Activated B cell treated with CpG ODN at 0.5 μM for 24 hours (primary cell): ENCODE results near the gene CRYGC. TPM values are rescaled to one million over a fixed set of nuclear protein-coding genes. Genes with fewer than 3 reads are reported as not detected.

Experiments
- ATAC-seq: fragments of 200-7000 bp; cut with Tn5 transposase; one replicate; pipeline ENCODE4 v1.10.0; 2021; ENCODE audit warnings: low read depth, mild to moderate bottlenecking, moderate library complexity
- CTCF ChIA-PET: fragments of 350-600 bp; sonication (Branson Sonifier 250); formaldehyde crosslinking; loops from one replicate; lab custom pipeline; 2021; ENCODE audit warnings: antibody characterized with exemption; lab: Charles Lee
- POLR2A ChIA-PET: fragments of 350-600 bp; sonication (Branson Sonifier 250); formaldehyde crosslinking; loops from one replicate; lab custom pipeline; 2021; ENCODE audit warnings: antibody characterized with exemption; lab: Charles Lee
- DNase-seq: peaks from one replicate; pipeline ENCODE4 v3.0.0; 2022
- H3K27ac Mint-ChIP-seq: one replicate; pipeline ENCODE4 v1.8.0; 2020; ENCODE audit warnings: mixed read lengths
- H3K27me3 Mint-ChIP-seq: one replicate; pipeline ENCODE4 v1.8.0; 2021; ENCODE audit warnings: mixed read lengths
- H3K36me3 Mint-ChIP-seq: one replicate; pipeline ENCODE4 v1.8.0; 2021; ENCODE audit warnings: low read depth, mixed read lengths
- H3K4me1 Mint-ChIP-seq: one replicate; pipeline ENCODE4 v1.8.0; 2021; ENCODE audit warnings: mixed read lengths
- H3K4me3 Mint-ChIP-seq: one replicate; pipeline ENCODE4 v1.8.0; 2020; ENCODE audit warnings: mild to moderate bottlenecking, mixed read lengths
- H3K9me3 Mint-ChIP-seq: one replicate; pipeline ENCODE4 v1.8.0; 2020; ENCODE audit warnings: mixed read lengths
- intact Hi-C: fragments of 100-400 bp; cut with micrococcal nuclease; formaldehyde crosslinking; loops from one replicate; pipeline ENCODE4 v1.15.1; 2024
- total RNA-seq: library from RNA; stranded (reverse); gene quantifications from 2 replicates; pipeline ENCODE4 v1.2.3, GENCODE V29; 2022
- TF ChIP-seq, protein P1 (sequence below): fragments of 200-600 bp; IDR thresholded peaks from one replicate; pipeline ENCODE4 v1.8.0; 2022; ENCODE audit warnings: antibody characterized with exemption, mild to moderate bottlenecking

Gene CRYGC
- total RNA-seq, 1 donor from 2014 or later = not detected

DNA sequence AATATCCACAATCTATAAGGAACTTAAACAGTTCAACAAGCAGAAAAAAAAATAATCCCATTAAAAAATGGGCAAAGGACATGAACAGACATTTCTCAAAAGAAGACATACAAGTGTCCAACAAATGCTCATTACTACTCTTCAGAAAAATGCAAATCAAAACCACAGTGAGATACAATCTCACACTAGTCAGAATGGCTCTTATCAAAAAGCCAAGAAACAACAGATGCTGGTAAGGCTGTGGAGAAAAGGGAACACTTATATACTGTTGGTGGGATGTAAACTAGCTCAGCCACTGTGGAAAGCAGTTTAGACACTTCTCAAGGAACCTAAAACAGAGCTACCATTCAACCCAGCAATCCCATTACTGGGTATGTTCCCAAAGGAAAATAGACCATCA, 23.5 kb upstream of the CRYGC start:
- TF ChIP-seq, protein P1, sequence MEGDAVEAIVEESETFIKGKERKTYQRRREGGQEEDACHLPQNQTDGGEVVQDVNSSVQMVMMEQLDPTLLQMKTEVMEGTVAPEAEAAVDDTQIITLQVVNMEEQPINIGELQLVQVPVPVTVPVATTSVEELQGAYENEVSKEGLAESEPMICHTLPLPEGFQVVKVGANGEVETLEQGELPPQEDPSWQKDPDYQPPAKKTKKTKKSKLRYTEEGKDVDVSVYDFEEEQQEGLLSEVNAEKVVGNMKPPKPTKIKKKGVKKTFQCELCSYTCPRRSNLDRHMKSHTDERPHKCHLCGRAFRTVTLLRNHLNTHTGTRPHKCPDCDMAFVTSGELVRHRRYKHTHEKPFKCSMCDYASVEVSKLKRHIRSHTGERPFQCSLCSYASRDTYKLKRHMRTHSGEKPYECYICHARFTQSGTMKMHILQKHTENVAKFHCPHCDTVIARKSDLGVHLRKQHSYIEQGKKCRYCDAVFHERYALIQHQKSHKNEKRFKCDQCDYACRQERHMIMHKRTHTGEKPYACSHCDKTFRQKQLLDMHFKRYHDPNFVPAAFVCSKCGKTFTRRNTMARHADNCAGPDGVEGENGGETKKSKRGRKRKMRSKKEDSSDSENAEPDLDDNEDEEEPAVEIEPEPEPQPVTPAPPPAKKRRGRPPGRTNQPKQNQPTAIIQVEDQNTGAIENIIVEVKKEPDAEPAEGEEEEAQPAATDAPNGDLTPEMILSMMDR = no peak
- intact Hi-C loops = no loop called here
- Mint-ChIP-seq H3K4me3 (no peak overlapping the region), H3K27ac (no peak overlapping the region), H3K4me1 (no peaks in the 10 kb centered on the region), H3K36me3 (no peaks in the 10 kb centered on the region), H3K9me3 (peaks cover 12% of the 10 kb centered on the region), H3K27me3 (peaks cover 4% of the 10 kb centered on the region)
- ChIA-PET CTCF (no interaction called here), POLR2A (interaction anchor here (0.7 kb wide), 1 partner anchor 1869 kb away, joined by 4 read pairs; no protein-coding TSS in a partner anchor)
- no peak for DNase-seq
- no peak for ATAC-seq

DNA sequence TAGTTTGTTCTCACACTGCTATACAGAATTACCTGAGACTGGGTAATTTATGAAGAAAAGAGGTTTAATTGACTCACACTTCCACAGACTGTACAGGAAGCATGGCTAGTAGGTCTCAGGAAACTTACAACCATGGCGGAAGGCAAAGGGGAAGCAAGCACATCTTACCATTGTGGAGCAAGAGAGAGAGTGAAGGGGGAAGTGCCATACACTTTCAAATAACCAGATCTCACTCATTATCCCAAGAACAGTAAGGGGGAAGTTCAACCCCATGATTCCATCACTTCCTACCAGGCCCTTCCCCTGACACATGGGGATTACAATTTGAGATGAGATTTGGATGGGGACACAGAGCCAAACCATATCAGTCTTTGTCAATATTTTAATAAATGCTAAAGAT, 21.3 kb upstream of the CRYGC start:
- ATAC-seq (no peak), DNase-seq (no peak)
- no peaks in the 10 kb centered on the region for H3K4me1 Mint-ChIP-seq
- intact Hi-C loops = no loop called here
- TF ChIP-seq, protein P1 = no peak
- ChIA-PET CTCF (no interaction called here), POLR2A (no interaction called here)
- no peak overlapping the region for H3K4me3 Mint-ChIP-seq
- no peak overlapping the region for H3K27ac Mint-ChIP-seq
- no peaks in the 10 kb centered on the region for H3K36me3 Mint-ChIP-seq
- H3K9me3 Mint-ChIP-seq = peaks cover 12% of the 10 kb centered on the region
- H3K27me3 Mint-ChIP-seq = peaks cover 7% of the 10 kb centered on the region

DNA sequence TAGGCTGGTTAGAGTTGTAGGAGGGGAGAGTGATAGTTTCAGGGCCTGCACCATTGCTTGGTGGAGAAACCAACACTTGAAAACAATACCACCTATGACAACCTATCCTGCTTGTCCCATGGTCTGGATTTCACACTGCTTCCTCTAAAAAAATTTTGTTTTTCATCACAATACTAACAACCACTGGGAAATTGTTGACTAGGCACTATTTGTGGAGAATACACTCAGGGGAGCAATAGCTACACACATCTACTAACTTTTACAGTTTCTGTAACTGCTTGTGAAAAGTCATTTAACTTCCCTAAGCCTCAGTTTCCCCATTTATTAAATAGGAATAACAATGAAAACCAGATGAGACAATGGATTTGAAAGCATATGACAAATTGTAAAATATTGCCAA, 20.5 kb upstream of the CRYGC start:
- no peaks in the 10 kb centered on the region for H3K36me3 Mint-ChIP-seq
- ATAC-seq (no peak), DNase-seq (no peak)
- H3K4me3 Mint-ChIP-seq = no peak overlapping the region
- ChIA-PET CTCF (no interaction called here), POLR2A (no interaction called here)
- peaks cover 12% of the 10 kb centered on the region for H3K9me3 Mint-ChIP-seq
- TF ChIP-seq, protein P1 = no peak
- H3K4me1 Mint-ChIP-seq = no peaks in the 10 kb centered on the region
- no peak overlapping the region for H3K27ac Mint-ChIP-seq
- H3K27me3 Mint-ChIP-seq = peaks cover 5% of the 10 kb centered on the region
- intact Hi-C loops = no loop called here

DNA sequence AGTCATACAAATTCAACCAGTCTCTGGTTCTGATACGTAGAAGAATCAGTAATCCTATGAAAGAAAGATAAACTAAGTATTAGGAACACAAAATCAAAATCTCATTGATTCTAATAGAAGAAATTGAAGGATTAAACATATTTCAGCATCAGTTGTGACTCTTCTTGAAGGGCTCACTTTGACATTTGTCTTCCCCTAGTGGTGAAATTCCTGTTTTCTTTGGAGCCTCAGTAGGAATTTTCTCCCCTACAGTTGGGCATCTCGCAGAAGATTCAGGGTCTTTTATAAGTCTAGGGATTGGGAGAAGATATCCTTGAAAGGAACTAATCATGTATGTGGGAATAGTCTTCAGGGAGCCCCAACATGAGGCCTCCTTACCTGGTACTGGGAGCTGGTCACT, 19.2 kb upstream of the CRYGC start:
- CTCF ChIA-PET = no interaction called here

DNA sequence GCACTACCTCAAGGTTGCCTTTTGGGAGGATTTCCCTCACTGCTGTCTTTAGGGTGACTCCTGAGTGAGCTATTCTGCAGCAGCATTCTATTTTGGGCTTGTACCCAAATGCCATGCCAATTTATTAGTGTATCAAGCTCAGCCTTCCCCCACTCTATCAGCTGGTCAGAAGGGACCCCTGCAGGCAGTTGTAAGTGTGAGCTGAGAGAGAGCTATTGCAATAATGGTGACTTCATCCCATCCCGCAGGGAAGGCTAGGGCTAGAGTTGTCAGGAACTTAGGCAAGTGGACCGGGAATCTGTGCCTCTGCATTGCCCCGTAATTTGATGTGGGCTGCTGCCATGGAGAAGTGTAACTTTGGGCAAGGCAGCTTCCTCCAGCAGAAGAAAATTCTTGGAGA, 18.1 kb upstream of the CRYGC start:
- CTCF ChIA-PET = no interaction called here
- H3K4me3 Mint-ChIP-seq = no peak overlapping the region
- peaks cover 8% of the 10 kb centered on the region for H3K27me3 Mint-ChIP-seq
- no peak overlapping the region for H3K27ac Mint-ChIP-seq
- POLR2A ChIA-PET = no interaction called here
- no peaks in the 10 kb centered on the region for H3K4me1 Mint-ChIP-seq
- DNase-seq (no peak), ATAC-seq (no peak)
- H3K36me3 Mint-ChIP-seq = no peaks in the 10 kb centered on the region
- TF ChIP-seq, protein P1 = no peak
- intact Hi-C loops = no loop called here
- peaks cover 12% of the 10 kb centered on the region for H3K9me3 Mint-ChIP-seq

More for the DNA sequence above, 19.2 kb upstream of the CRYGC start:
- no peak for DNase-seq
- Mint-ChIP-seq H3K27ac (no peak overlapping the region), H3K4me3 (no peak overlapping the region), H3K9me3 (peaks cover 12% of the 10 kb centered on the region), H3K4me1 (no peaks in the 10 kb centered on the region), H3K36me3 (no peaks in the 10 kb centered on the region), H3K27me3 (peaks cover 8% of the 10 kb centered on the region)
- no peak for ATAC-seq
- TF ChIP-seq, protein P1 = no peak
- POLR2A ChIA-PET = no interaction called here
- intact Hi-C loops = no loop called here
